ENCODE measurements around the gene DPP7.

- no peak for TF ChIP-seq CTCF (IDR thresholded peaks at IDR 0.05)
- no peak for TF ChIP-seq POLR2A (IDR thresholded peaks at IDR 0.05)
Measured at GRCh38 chr9:137136881-137137607, 22.5 kb upstream of the DPP7 start.

Data from upper lobe of left lung (tissue), 4 donors.